ENCODE measurements around the gene MYL11.

MYL11 gene

DNA sequence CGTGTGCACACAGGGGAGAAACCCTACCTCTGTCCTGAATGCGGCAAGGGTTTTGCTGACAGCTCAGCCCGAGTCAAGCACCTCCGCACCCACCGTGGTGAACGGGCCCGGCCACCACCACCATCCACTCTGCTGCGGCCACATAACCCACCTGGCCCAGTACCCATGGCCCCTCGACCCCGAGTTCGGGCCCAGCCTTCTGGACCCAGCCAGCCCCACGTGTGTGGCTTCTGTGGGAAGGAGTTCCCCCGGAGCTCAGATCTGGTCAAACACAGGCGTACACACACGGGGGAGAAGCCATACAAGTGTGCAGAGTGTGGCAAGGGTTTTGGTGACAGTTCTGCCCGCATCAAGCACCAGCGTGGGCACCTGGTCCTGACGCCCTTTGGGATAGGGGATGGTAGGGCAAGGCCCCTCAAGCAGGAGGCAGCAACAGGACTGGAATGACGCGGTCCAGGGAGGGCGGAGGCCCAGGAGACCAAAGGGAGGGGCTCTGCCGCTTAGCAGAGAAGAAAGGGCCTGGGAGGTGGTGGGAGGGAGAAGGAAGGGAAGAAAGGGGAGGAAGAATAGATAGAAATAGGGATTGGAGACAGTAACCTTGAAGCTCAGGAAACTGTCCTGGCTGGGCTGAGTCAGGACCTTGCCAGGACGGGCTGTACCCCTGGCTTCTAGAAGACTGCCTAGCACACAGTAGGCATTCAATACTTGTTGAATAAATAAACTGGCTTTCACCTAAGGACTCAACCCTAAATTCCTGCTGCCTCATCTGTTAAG, 24.2 kb downstream of the MYL11 start:
- no peak overlapping the region for H3K9ac ChIP-seq

DNA sequence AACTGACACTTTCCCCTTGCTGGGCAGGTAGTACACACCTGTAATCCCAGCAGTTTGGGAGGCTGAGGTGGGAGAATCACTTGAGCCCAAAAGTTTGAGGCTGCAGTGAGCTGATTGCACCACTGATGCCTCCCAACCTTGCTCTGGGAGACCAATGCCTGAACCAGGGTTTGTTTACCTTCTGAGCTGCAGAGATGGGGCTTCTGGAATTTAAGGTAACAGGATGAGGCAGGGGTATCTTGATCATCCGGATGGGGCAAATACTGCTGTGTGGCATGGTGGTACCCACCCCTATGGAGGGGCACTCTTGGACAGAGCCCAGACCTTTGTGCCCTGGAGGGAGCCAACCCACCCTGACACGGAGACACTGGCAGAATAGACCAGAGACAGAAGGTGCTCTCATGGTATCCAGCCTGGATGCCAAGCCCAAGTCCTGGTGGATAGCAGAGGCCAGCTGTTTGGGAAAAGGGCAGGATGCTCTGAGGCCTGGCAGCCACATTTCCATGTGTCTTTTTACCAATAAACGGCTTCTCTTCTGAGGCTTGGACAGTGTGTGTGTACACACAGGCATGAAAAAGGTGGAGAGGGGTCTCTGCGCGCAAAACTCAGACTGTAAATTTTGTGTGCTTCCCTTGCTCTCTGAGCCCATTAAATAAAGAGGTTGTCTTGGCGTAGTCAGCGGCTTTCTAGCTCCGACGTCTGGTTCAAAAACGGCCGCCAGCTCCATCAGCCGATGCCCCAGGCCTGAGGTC, 25.0 kb downstream of the MYL11 start:
- TF ChIP-seq, protein P1, sequence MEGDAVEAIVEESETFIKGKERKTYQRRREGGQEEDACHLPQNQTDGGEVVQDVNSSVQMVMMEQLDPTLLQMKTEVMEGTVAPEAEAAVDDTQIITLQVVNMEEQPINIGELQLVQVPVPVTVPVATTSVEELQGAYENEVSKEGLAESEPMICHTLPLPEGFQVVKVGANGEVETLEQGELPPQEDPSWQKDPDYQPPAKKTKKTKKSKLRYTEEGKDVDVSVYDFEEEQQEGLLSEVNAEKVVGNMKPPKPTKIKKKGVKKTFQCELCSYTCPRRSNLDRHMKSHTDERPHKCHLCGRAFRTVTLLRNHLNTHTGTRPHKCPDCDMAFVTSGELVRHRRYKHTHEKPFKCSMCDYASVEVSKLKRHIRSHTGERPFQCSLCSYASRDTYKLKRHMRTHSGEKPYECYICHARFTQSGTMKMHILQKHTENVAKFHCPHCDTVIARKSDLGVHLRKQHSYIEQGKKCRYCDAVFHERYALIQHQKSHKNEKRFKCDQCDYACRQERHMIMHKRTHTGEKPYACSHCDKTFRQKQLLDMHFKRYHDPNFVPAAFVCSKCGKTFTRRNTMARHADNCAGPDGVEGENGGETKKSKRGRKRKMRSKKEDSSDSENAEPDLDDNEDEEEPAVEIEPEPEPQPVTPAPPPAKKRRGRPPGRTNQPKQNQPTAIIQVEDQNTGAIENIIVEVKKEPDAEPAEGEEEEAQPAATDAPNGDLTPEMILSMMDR (IDR thresholded peaks at IDR 0.05) = no peak
- Histone ChIP-seq H3K4me1 (peaks cover 15% of the 10 kb centered on the region), H3K27ac (peak overlapping the region; percentile 67), H3K79me2 (no peaks in the 10 kb centered on the region), H3K9ac (no peak overlapping the region), H3K36me3 (ENCODE audit: control insufficient read depth, insufficient read depth, low read length) (no peaks in the 10 kb centered on the region), H3K4me2 (ENCODE audit: low read length) (peak overlapping the region; percentile 67), H2AFZ (peak overlapping the region; percentile 84), H3K27me3 (ENCODE audit: control insufficient read depth, insufficient read depth, low read length) (no peaks in the 10 kb centered on the region), H3K4me3 (ENCODE audit: low read depth, low read length) (peak overlapping the region; percentile 69), H3K9me3 (ENCODE audit: control insufficient read depth, low read length) (no peaks in the 10 kb centered on the region)

More for the DNA sequence above, 24.2 kb downstream of the MYL11 start:
- no peak overlapping the region for H3K27ac ChIP-seq
- TF ChIP-seq, protein P1 (IDR thresholded peaks at IDR 0.05) = no peak
- H3K79me2 ChIP-seq = no peaks in the 10 kb centered on the region
- no peaks in the 10 kb centered on the region for H3K27me3 ChIP-seq (ENCODE audit: control insufficient read depth, insufficient read depth, low read length)
- no peak overlapping the region for H3K4me2 ChIP-seq (ENCODE audit: low read length)
- H3K4me3 ChIP-seq (ENCODE audit: low read depth, low read length) = no peak overlapping the region
- H3K4me1 ChIP-seq = peaks cover 18% of the 10 kb centered on the region
- H3K9me3 ChIP-seq (ENCODE audit: control insufficient read depth, low read length) = no peaks in the 10 kb centered on the region
- no peak overlapping the region for H2AFZ ChIP-seq
- no peaks in the 10 kb centered on the region for H3K36me3 ChIP-seq (ENCODE audit: control insufficient read depth, insufficient read depth, low read length)

DNA sequence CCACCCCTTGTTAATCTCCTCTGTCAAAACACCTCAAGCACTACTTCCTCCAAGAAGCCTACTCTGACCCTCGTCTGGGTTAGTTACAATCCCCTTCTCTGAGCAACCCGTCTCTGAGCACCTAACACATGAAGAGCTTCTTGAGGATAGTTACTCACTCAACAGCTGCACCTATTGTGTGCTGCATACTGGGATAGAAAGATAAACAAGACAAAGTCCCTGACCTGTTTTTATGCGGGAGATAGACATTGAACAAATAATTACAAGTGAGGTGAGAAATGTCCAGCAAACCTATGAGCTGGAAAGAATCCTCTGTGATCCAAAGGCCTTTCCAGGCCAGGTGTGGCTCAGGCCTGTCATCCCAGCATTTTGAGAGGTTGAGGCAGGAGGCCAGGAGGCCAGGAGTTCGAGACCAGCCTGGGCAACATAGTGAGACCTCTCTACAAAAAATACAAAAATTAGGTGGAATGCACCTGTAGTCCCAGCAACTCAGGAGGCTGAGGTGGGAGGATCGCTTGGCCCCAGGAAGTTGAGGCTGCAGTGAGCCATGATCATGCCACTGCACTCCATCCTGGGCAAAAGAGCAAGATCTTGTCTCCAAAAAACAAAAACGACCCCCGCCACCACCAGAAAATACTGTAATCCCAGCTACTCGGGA, 27.3 kb downstream of the MYL11 start:
- Histone ChIP-seq H3K27me3 (ENCODE audit: control insufficient read depth, insufficient read depth, low read length) (no peaks in the 10 kb centered on the region), H2AFZ (no peak overlapping the region), H3K9ac (no peak overlapping the region), H3K4me3 (ENCODE audit: low read depth, low read length) (no peak overlapping the region), H3K9me3 (ENCODE audit: control insufficient read depth, low read length) (no peaks in the 10 kb centered on the region), H3K79me2 (no peaks in the 10 kb centered on the region), H3K4me1 (peaks cover 11% of the 10 kb centered on the region), H3K27ac (no peak overlapping the region), H3K4me2 (ENCODE audit: low read length) (no peak overlapping the region), H3K36me3 (ENCODE audit: control insufficient read depth, insufficient read depth, low read length) (no peaks in the 10 kb centered on the region)
- TF ChIP-seq, protein P1 (IDR thresholded peaks at IDR 0.05) = no peak

DNA sequence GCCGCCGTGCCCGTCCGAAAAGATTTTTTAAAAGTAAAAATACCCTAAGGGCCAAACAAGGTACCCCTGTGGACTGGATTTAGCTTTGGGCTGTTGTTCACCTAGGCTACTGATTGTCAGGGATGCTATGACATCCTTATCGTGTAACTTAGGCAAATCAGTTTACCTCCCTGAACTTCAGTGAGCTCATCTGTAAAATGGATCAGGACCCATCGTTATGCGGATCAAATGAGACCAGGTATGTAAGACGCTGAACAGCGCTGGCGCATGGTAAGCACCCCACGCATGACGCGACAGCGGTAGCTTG, 32.1 kb downstream of the MYL11 start:
- TF ChIP-seq, protein P1 (IDR thresholded peaks at IDR 0.05) = no peak
- H3K27ac ChIP-seq = peak overlapping the region; percentile 84
- H3K4me3 ChIP-seq (ENCODE audit: low read depth, low read length) = peak overlapping the region; percentile 69
- H2AFZ ChIP-seq = peak overlapping the region; percentile 94
- no peaks in the 10 kb centered on the region for H3K9me3 ChIP-seq (ENCODE audit: control insufficient read depth, low read length)
- peaks cover 12% of the 10 kb centered on the region for H3K4me1 ChIP-seq
- no peak overlapping the region for H3K9ac ChIP-seq
- H3K36me3 ChIP-seq (ENCODE audit: control insufficient read depth, insufficient read depth, low read length) = no peaks in the 10 kb centered on the region
- H3K4me2 ChIP-seq (ENCODE audit: low read length) = peak overlapping the region; percentile 89
- H3K27me3 ChIP-seq (ENCODE audit: control insufficient read depth, insufficient read depth, low read length) = no peaks in the 10 kb centered on the region
- peaks cover 9% of the 10 kb centered on the region for H3K79me2 ChIP-seq
